ENCODE data around the gene ST6GALNAC4.

ST6GALNAC4 gene

DNA sequence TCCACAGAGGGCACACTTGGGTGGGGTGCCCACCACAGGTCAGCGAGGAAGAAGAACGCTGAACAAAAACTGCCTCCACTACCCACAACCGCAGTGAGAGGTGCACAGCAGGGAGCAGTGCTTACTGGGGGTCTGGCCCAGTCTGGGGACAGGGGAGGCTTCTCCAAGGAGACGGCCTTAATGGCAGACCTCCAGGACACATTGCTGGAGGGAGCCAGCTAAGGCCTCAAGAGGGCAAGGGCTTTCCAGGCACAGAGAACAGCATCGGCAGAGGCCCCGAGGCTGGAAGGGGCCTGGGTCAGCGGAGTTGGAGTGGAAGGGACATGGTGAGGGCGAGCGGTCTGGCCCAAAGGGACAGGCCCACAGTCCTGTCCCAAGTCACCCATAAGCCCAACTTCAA, 29.1 kb upstream of the ST6GALNAC4 start:
- no peak for DNase-seq

GRCh38 chr9:127945338-127945737, 28.5 kb upstream of the ST6GALNAC4 start:
- DNase-seq, result no peak

DNA sequence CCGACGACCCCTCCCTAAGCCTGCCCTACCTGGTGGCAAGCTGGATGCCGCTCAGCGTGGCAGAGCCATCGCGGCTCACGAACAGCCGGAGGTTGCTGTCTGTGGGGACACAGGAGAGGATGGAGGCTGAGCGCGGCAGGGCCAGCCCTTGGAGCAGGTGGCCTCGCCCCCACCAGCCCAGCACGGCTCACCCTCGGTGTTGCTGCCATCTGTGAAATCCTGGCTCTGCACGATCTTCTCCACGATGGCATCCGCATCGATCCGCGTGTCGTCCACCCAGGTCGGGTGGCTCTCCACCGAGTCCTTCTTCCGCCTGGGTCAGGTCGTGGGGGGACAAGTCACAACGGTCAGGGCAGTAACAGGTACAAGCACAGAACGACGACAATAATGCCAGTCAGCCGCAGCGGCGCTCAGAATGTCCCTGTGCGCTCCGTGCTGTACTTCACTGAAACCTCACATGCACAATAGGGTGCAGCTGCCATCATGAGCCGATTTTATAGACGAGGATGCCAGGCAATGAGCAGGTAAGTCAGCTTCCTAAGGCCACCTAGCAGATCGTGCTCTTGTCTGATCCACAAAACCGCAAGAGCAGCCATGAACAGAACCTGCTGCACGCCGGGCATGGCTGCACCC, 27.9 kb upstream of the ST6GALNAC4 start:
- no peak for DNase-seq

GRCh38 chr9:127943731-127944144, 26.9 kb upstream of the ST6GALNAC4 start:
- peak; percentile 21 for DNase-seq

GRCh38 chr9:127943011-127943662, 26.3 kb upstream of the ST6GALNAC4 start:
- no peak for DNase-seq

GRCh38 chr9:127942216-127943010, 25.6 kb upstream of the ST6GALNAC4 start:
- DNase-seq, result no peak

DNA sequence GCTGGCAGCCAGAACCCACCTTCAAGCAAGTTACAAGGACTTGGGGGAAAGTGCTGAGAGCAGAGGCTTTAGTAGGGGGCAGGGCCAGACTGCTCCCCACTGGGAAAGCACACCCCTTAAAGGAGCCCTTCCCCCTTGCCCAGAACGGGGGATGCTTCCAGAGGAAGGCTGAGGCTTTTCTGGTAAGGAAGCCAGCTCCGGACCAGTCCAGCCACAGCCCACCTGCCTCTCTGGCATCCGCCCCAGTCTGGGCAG, 25.0 kb upstream of the ST6GALNAC4 start:
- DNase-seq, result no peak

- no peak for DNase-seq
Observed at GRCh38 chr9:127941062-127941960, 24.5 kb upstream of the ST6GALNAC4 start.

GRCh38 chr9:127940593-127940992, 23.8 kb upstream of the ST6GALNAC4 start:
- DNase-seq, result no peak

DNA sequence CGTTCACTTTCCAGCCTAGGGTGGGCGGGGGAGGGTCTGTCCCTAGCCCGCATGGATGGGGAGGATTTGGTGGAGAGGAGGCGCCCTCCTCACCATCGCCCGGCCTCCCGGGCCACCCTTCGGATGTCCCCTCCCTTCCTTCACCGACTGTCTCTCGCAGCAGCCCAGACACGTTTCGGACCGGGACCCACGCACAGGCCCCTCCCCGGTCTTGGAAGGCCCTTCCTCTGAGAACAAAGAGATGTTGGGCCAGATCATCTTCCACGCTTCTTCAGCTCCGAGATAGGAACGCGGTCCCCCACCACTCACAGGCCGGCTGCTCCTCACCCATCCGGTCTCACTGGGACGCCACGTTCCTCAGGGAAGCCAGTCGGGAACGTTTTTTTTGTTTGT, 21.5 kb upstream of the ST6GALNAC4 start:
- DNase-seq, result no peak

DNA sequence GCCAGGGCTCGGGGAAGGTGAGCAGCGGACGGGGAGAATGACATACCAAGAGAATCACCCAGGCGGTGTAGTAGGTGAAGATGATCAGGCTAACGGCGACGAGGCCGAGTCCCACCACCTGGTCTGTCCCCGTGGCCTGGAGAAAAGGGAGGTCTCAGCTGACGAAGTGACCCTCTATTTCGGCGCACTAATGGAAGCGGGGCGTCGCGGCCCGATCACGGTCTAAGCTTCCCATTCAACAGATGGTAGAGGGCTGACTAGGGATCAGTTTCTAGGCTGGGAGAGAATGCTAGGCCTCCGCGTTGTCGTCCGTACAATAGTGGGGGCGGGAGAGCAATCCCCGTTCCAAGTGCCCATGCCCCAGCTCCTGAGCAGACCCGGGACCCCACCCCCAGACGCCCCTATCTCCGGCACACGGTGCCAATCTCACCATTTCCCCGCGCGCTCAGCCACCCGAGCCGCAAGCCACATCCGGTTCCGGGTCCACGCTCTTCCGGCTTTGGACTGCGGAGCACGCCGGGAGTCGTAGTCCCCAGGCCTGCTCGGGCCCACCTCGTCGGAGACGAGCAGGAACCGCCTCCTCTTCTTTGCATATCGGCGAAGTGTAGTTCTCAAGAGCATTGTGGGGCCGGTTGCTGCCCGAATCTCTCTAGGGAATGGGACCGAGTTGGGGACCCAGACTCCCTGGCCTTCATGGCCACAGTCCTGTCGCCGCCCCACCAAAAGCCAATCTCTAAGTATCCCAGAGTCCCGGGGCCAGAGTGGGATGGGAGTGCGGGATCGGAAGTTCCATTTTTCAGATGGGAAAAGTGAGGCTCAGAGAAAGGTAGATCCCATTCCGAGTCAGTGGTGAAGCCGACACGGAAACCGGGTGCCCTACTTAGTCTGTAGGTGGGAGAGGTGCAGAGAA, 20.8 kb upstream of the ST6GALNAC4 start, which contains the start of gene DPM2:
TSS of gene DPM2 (minus strand) at position 467 of the 910 bp plus-strand sequence. CDS start at position 433, 34 bp downstream.
- DNase-seq, result peak; percentile 69

DNA sequence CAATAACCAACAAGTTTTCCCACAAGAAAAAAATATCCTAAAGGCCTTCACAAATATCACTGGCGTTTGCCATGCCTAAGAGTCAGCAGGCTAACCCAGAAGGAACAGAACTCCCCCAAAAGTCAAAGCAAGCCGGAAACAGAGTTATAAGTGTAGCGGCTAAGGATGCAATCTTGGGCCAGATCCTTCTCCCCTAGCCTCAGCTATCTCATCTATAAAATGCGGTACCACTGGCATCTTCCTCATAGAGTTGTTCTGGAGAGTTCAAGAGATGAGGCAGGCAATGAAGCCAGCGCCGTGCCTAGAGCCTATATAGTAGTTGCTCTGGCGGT, 20.2 kb upstream of the ST6GALNAC4 start:
- no peak for DNase-seq

GRCh38 chr9:127936347-127936852, 19.6 kb upstream of the ST6GALNAC4 start:
- no peak for DNase-seq

GRCh38 chr9:127935765-127936221, 19.0 kb upstream of the ST6GALNAC4 start:
- no peak for DNase-seq

- no peak for DNase-seq
Observed at GRCh38 chr9:127934986-127935385, 18.1 kb upstream of the ST6GALNAC4 start.

- no peak for DNase-seq
Observed at GRCh38 chr9:127934248-127934647, 17.4 kb upstream of the ST6GALNAC4 start.

- DNase-seq, result peak; percentile 19
Observed at GRCh38 chr9:127931092-127931881, 14.4 kb upstream of the ST6GALNAC4 start.

- DNase-seq, result peak; percentile 78
Observed at GRCh38 chr9:127930231-127931091, 13.6 kb upstream of the ST6GALNAC4 start, which contains the start of gene PIP5KL1. PIP5KL1 (minus strand) TSS chr9:127930777; CDS start chr9:127930752, 25 bp downstream.

GRCh38 chr9:127929625-127929979, 12.8 kb upstream of the ST6GALNAC4 start:
- no peak for DNase-seq

All from NCI-H1105 (cell line).